ENCODE data around the gene PTPRM. TPM values are rescaled to one million over a fixed set of nuclear protein-coding genes. Genes with fewer than 3 reads are reported as not detected.

Gene PTPRM
- total and polyA plus RNA-seq, 2 experiments from 2014 or later = 1.6 to 5.3 TPM

- Histone ChIP-seq H3K79me2 (replicated peaks; ENCODE audit: insufficient read depth) (no peaks in the 10 kb centered on the region), H3K4me1 (ENCODE audit: insufficient read depth) (no peaks in the 10 kb centered on the region), H3K27ac (ENCODE audit: low read depth) (no peak overlapping the region), H2AFZ (no peak overlapping the region), H3K4me2 (no peak overlapping the region), H3F3A (replicated peaks; ENCODE audit: low read depth) (no peaks in the 10 kb centered on the region), H3K4me3 (no peak overlapping the region), H4K20me1 (replicated peaks; ENCODE audit: insufficient read depth) (no peaks in the 10 kb centered on the region), H3K9me2 (ENCODE audit: insufficient read depth) (peaks cover 10% of the 10 kb centered on the region; the same call in 1 of the 2 replicates), H3K27me3 (ENCODE audit: insufficient read depth) (no peaks in the 10 kb centered on the region), H3K36me3 (ENCODE audit: insufficient read depth) (no peaks in the 10 kb centered on the region)
- no peaks in the 10 kb centered on the region for H3K36me3 Mint-ChIP-seq (ENCODE audit: low read depth)
- no peak for TF ChIP-seq ZNF331 (CRISPR knock-in tag; IDR thresholded peaks at IDR 0.05; ENCODE audit: low read depth)
- no peak for TF ChIP-seq STAT1 (IDR thresholded peaks at IDR 0.05; ENCODE audit: unreplicated experiment)
- no peak for TF ChIP-seq CTCF (conservative IDR thresholded peaks at IDR 0.05; ENCODE audit: low read depth in 2 of 2)
- TF ChIP-seq EZH2 (IDR thresholded peaks at IDR 0.05; ENCODE audit: low read depth, unreplicated experiment) = no peak
- no peak for TF ChIP-seq JUNB (IDR thresholded peaks at IDR 0.05; ENCODE audit: unreplicated experiment)
- TF ChIP-seq CREB1 (CRISPR knock-in tag; IDR thresholded peaks at IDR 0.05; ENCODE audit: low read depth) = no peak
- TF ChIP-seq EZH2phosphoT487 (IDR thresholded peaks at IDR 0.05; ENCODE audit: unreplicated experiment) = no peak
- no peak for TF ChIP-seq ETS1 (IDR thresholded peaks at IDR 0.05)
- TF ChIP-seq, protein P1, sequence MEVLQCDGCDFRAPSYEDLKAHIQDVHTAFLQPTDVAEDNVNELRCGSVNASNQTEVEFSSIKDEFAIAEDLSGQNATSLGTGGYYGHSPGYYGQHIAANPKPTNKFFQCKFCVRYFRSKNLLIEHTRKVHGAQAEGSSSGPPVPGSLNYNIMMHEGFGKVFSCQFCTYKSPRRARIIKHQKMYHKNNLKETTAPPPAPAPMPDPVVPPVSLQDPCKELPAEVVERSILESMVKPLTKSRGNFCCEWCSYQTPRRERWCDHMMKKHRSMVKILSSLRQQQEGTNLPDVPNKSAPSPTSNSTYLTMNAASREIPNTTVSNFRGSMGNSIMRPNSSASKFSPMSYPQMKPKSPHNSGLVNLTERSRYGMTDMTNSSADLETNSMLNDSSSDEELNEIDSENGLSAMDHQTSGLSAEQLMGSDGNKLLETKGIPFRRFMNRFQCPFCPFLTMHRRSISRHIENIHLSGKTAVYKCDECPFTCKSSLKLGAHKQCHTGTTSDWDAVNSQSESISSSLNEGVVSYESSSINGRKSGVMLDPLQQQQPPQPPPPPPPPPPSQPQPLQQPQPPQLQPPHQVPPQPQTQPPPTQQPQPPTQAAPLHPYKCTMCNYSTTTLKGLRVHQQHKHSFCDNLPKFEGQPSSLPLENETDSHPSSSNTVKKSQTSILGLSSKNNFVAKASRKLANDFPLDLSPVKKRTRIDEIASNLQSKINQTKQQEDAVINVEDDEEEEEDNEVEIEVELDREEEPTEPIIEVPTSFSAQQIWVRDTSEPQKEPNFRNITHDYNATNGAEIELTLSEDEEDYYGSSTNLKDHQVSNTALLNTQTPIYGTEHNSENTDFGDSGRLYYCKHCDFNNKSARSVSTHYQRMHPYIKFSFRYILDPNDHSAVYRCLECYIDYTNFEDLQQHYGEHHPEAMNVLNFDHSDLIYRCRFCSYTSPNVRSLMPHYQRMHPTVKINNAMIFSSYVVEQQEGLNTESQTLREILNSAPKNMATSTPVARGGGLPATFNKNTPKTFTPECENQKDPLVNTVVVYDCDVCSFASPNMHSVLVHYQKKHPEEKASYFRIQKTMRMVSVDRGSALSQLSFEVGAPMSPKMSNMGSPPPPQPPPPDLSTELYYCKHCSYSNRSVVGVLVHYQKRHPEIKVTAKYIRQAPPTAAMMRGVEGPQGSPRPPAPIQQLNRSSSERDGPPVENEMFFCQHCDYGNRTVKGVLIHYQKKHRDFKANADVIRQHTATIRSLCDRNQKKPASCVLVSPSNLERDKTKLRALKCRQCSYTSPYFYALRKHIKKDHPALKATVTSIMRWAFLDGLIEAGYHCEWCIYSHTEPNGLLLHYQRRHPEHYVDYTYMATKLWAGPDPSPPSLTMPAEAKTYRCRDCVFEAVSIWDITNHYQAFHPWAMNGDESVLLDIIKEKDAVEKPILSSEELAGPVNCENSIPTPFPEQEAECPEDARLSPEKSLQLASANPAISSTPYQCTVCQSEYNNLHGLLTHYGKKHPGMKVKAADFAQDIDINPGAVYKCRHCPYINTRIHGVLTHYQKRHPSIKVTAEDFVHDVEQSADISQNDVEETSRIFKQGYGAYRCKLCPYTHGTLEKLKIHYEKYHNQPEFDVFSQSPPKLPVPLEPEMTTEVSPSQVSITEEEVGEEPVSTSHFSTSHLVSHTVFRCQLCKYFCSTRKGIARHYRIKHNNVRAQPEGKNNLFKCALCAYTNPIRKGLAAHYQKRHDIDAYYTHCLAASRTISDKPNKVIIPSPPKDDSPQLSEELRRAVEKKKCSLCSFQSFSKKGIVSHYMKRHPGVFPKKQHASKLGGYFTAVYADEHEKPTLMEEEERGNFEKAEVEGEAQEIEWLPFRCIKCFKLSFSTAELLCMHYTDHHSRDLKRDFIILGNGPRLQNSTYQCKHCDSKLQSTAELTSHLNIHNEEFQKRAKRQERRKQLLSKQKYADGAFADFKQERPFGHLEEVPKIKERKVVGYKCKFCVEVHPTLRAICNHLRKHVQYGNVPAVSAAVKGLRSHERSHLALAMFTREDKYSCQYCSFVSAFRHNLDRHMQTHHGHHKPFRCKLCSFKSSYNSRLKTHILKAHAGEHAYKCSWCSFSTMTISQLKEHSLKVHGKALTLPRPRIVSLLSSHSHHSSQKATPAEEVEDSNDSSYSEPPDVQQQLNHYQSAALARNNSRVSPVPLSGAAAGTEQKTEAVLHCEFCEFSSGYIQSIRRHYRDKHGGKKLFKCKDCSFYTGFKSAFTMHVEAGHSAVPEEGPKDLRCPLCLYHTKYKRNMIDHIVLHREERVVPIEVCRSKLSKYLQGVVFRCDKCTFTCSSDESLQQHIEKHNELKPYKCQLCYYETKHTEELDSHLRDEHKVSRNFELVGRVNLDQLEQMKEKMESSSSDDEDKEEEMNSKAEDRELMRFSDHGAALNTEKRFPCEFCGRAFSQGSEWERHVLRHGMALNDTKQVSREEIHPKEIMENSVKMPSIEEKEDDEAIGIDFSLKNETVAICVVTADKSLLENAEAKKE (CRISPR knock-in tag; IDR thresholded peaks at IDR 0.05) = no peak
- no peak for TF ChIP-seq NANOG (IDR thresholded peaks at IDR 0.05; ENCODE audit: borderline replicate concordance)
- no peak for TF ChIP-seq POLR2AphosphoS5 (IDR thresholded peaks at IDR 0.05; ENCODE audit: low read depth)
- no peak for TF ChIP-seq REST (IDR thresholded peaks at IDR 0.05; ENCODE audit: unreplicated experiment)
- TF ChIP-seq ZNF114 (CRISPR knock-in tag; IDR thresholded peaks at IDR 0.05) = no peak
- no peak overlapping the region for H3K27ac Mint-ChIP-seq
- DNase-seq (ENCODE audit: low spot score) (no peak), ATAC-seq (no peak)
- H3K4me1 Mint-ChIP-seq = peaks cover 4% of the 10 kb centered on the region; the same call in 2 of the 3 replicates
- no peaks in the 10 kb centered on the region for H3K27me3 Mint-ChIP-seq (ENCODE audit: insufficient read depth, low read depth, poor library complexity)
- no peaks in the 10 kb centered on the region for H3K9me3 Mint-ChIP-seq
- H3K4me3 Mint-ChIP-seq = no peak overlapping the region
These were observed 322.4 kb downstream of the PTPRM start for GRCh38 chr18:7889515-7889914.
